MCF 10A (cell line): ENCODE measurements around the gene ARHGAP28. TPM values are rescaled to one million over a fixed set of nuclear protein-coding genes. Genes with fewer than 3 reads are reported as not detected.

ENCODE experiments used
- Bru-seq: library from RNA; stranded (reverse); fragments of 400-500 nt; gene quantifications from one replicate; lab custom pipeline; 2021; lab: Mats Ljungman, UMichigan
- BruChase-seq, 2 experiments: library from RNA; stranded (reverse); fragments of 400-500 nt; gene quantifications; one replicate each; lab custom pipeline; 2021; lab: Mats Ljungman, UMichigan
- BruUV-seq: library from RNA; stranded (reverse); fragments of 400-500 nt; replicated peaks from 2 replicates; lab custom pipeline; 2021; lab: Mats Ljungman, UMichigan
- CTCF ChIA-PET: fragments of 300-600 bp; sonication (Branson Sonifier 250); formaldehyde crosslinking; extraction: SDS; loops from one replicate; lab custom pipeline; 2021; ENCODE audit warnings: antibody characterized with exemption, inconsistent platforms; lab: Yijun Ruan, JAX
- POLR2A ChIA-PET: fragments of 300-600, 350-650 bp; sonication (Branson Sonifier 250); formaldehyde crosslinking; extraction: SDS; loops from one replicate; lab custom pipeline; 2020; ENCODE audit warnings: antibody characterized with exemption, inconsistent platforms; lab: Yijun Ruan, JAX
- DNase-seq: peaks from one replicate; pipeline ENCODE4 v3.0.0-alpha.2; 2018; ENCODE audit not compliant: unreplicated experiment
- H3K27ac Mint-ChIP-seq: one replicate; pipeline ENCODE4 v1.8.0; 2022; ENCODE audit warnings: mild to moderate bottlenecking, low read depth, mixed read lengths; ENCODE audit not compliant: unreplicated experiment
- H3K27me3 Mint-ChIP-seq: one replicate; pipeline ENCODE4 v1.8.0; 2022; ENCODE audit warnings: mixed read lengths; ENCODE audit not compliant: insufficient read depth, unreplicated experiment
- H3K36me3 Mint-ChIP-seq: one replicate; pipeline ENCODE4 v1.8.0; 2022; ENCODE audit warnings: mild to moderate bottlenecking, moderate library complexity, mixed read lengths; ENCODE audit not compliant: insufficient read depth, unreplicated experiment
- H3K4me1 Mint-ChIP-seq: one replicate; pipeline ENCODE4 v1.8.0; 2022; ENCODE audit warnings: mixed read lengths; ENCODE audit not compliant: insufficient read depth, unreplicated experiment
- H3K4me3 Mint-ChIP-seq: one replicate; pipeline ENCODE4 v1.8.0; 2022; ENCODE audit warnings: mild to moderate bottlenecking, moderate library complexity, mixed read lengths; ENCODE audit not compliant: unreplicated experiment
- H3K9me3 Mint-ChIP-seq: one replicate; pipeline ENCODE4 v1.8.0; 2022; ENCODE audit warnings: mixed read lengths; ENCODE audit not compliant: unreplicated experiment
- CTCF ChIP-seq: fragments of 200-600 bp; IDR thresholded peaks from one replicate; pipeline ENCODE4 v1.8.0; 2022; ENCODE audit warnings: antibody characterized with exemption, mild to moderate bottlenecking; ENCODE audit not compliant: unreplicated experiment
- intact Hi-C: fragments of 100-400 bp; cut with micrococcal nuclease; formaldehyde crosslinking; loops from 2 replicates; pipeline ENCODE4 v1.14.1; 2022
- long read RNA-seq: library from polyadenylated mRNA; stranded (forward); transcript quantifications from one replicate; pipeline ENCODE4 v2.0.0, GENCODE V29; 2022
- total RNA-seq: library from RNA; stranded (reverse); gene quantifications from 2 replicates; pipeline ENCODE4 v1.2.3, GENCODE V29; 2022

The ARHGAP28 gene
- total RNA-seq (1.9 and 3.0 TPM in 2 replicates), Bru-seq, nascent RNA (percentile 35 among the genes with signal in this experiment), BruChase-seq, experiment 1, labeled RNA remaining after a 6-hour chase (percentile 30 among the genes with signal in this experiment), BruChase-seq, experiment 2, labeled RNA remaining after a 2-hour chase (percentile 32 among the genes with signal in this experiment)
- long read RNA-seq, partial matches to known transcripts = 0 of 1 reads
- long read RNA-seq, other reads (novel, unspliced or antisense) = 1 of 1 reads

- CTCF ChIA-PET = interaction anchor here (0.9 to 1.5 kb wide), 2 partner anchors 12 to 162 kb away, joined by 3 to 4 read pairs; no protein-coding TSS in a partner anchor
- no peak for TF ChIP-seq CTCF
- Mint-ChIP-seq H3K4me1 (peaks cover 19% of the 10 kb centered on the region), H3K9me3 (no peaks in the 10 kb centered on the region), H3K27me3 (no peaks in the 10 kb centered on the region), H3K36me3 (peaks cover 5% of the 10 kb centered on the region), H3K4me3 (peak within 1 kb of the TSS; percentile 93), H3K27ac (peak within 1 kb of the TSS; percentile 80)
- POLR2A ChIA-PET = interaction anchor here (0.8 to 3.0 kb wide), 2 partner anchors 12 to 36 kb away, joined by 3 to 18 read pairs; no protein-coding TSS in a partner anchor
- intact Hi-C loops = loop anchor here (5.0 to 10.0 kb wide), 3 partner anchors 158 to 865 kb away; no protein-coding TSS in a partner anchor
- DNase-seq = peak; percentile 80
- BruUV-seq = no TSS peak
Observed at GRCh38 chr18:6729247-6730091, at the start of gene ARHGAP28. Gene ARHGAP28, plus strand, starts transcription at chr18:6729716. Its CDS starts 106 bp downstream, at chr18:6729822.

- intact Hi-C loops = no loop called here
- no peak for DNase-seq
- Mint-ChIP-seq H3K36me3 (no peaks in the 10 kb centered on the region), H3K27ac (no peak overlapping the region), H3K27me3 (no peaks in the 10 kb centered on the region), H3K4me1 (no peaks in the 10 kb centered on the region), H3K4me3 (no peak overlapping the region), H3K9me3 (peaks cover under 1% of the 10 kb centered on the region)
- ChIA-PET POLR2A (no interaction called here), CTCF (no interaction called here)
- TF ChIP-seq CTCF = no peak
- BruUV-seq = no TSS peak
Observed at GRCh38 chr18:6681331-6681875, 48.1 kb upstream of the ARHGAP28 start.

- intact Hi-C loops = no loop called here
- no peak overlapping the region for H3K27ac Mint-ChIP-seq
- no peaks in the 10 kb centered on the region for H3K9me3 Mint-ChIP-seq
- CTCF ChIA-PET = interaction anchor here (0.5 kb wide), 1 partner anchor 14 kb away, joined by 4 read pairs; no protein-coding TSS in a partner anchor
- no peaks in the 10 kb centered on the region for H3K27me3 Mint-ChIP-seq
- H3K36me3 Mint-ChIP-seq = no peaks in the 10 kb centered on the region
- DNase-seq = no peak
- TF ChIP-seq CTCF = no peak
- no peaks in the 10 kb centered on the region for H3K4me1 Mint-ChIP-seq
- BruUV-seq = no TSS peak
- POLR2A ChIA-PET = no interaction called here
- H3K4me3 Mint-ChIP-seq = no peak overlapping the region
Observed at GRCh38 chr18:6682437-6683111, 46.9 kb upstream of the ARHGAP28 start.
